Measurements from ENCODE around the gene RNPEP.
"Not testable (repeated sequence)": the region's sequence is repeated elsewhere in the genome, so short reads cannot be mapped to it uniquely, and the experiment has no call there.

RNPEP gene

GRCh38 chr1:201949491-201949890 is 33.0 kb upstream of the RNPEP start:
- Mint-ChIP-seq H3K27ac (no peak overlapping the region), H3K36me3 (no peaks in the 10 kb centered on the region), H3K4me3 (no peak overlapping the region)

GRCh38 chr1:201954263-201955008 is 28.0 kb upstream of the RNPEP start:
- peaks cover 17% of the 10 kb centered on the region for H3K4me1 Mint-ChIP-seq
- H3K9me3 Mint-ChIP-seq = no peaks in the 10 kb centered on the region
- peak overlapping the region; percentile 99 for H3K4me3 Mint-ChIP-seq
- no peaks in the 10 kb centered on the region for H3K27me3 Mint-ChIP-seq
- ATAC-seq = peak; percentile 11
- H3K27ac Mint-ChIP-seq = peak overlapping the region; percentile 99
- H3K36me3 Mint-ChIP-seq = peaks cover 16% of the 10 kb centered on the region

More at GRCh38 chr1:201949491-201949890, 33.0 kb upstream of the RNPEP start:
- H3K9me3 Mint-ChIP-seq = no peaks in the 10 kb centered on the region
- peaks cover 36% of the 10 kb centered on the region for H3K27me3 Mint-ChIP-seq
- no peak for ATAC-seq
- peaks cover 18% of the 10 kb centered on the region for H3K4me1 Mint-ChIP-seq

- Mint-ChIP-seq H3K4me3 (peak within 1 kb of the TSS; percentile 99), H3K9me3 (no peaks in the 10 kb centered on the region), H3K27ac (peak within 1 kb of the TSS; percentile 99), H3K4me1 (peaks cover 17% of the 10 kb centered on the region), H3K36me3 (peaks cover 18% of the 10 kb centered on the region), H3K27me3 (no peaks in the 10 kb centered on the region)
- peak; percentile 100 for ATAC-seq
Measured at GRCh38 chr1:201955009-201955728, 27.3 kb upstream of the RNPEP start, which contains the start of gene TIMM17A. Gene TIMM17A (plus strand): TSS chr1:201955503. CDS start chr1:201955527, 24 bp downstream.

- H3K27me3 Mint-ChIP-seq = no peaks in the 10 kb centered on the region
- ATAC-seq = peak; percentile 68
- no peaks in the 10 kb centered on the region for H3K9me3 Mint-ChIP-seq
- peaks cover 23% of the 10 kb centered on the region for H3K36me3 Mint-ChIP-seq
- peaks cover 17% of the 10 kb centered on the region for H3K4me1 Mint-ChIP-seq
- peak overlapping the region; percentile 99 for H3K27ac Mint-ChIP-seq
- peak overlapping the region; percentile 99 for H3K4me3 Mint-ChIP-seq
Measured at GRCh38 chr1:201955729-201956143, 26.7 kb upstream of the RNPEP start.

- H3K36me3 Mint-ChIP-seq = peaks cover 36% of the 10 kb centered on the region
- no peak for ATAC-seq
- H3K9me3 Mint-ChIP-seq = no peaks in the 10 kb centered on the region
- H3K4me3 Mint-ChIP-seq = no peak overlapping the region
- H3K27ac Mint-ChIP-seq = no peak overlapping the region
- peaks cover 17% of the 10 kb centered on the region for H3K4me1 Mint-ChIP-seq
- H3K27me3 Mint-ChIP-seq = no peaks in the 10 kb centered on the region
Measured at GRCh38 chr1:201958348-201958747, 24.1 kb upstream of the RNPEP start.

GRCh38 chr1:201962382-201962781 is 20.1 kb upstream of the RNPEP start:
- H3K27ac Mint-ChIP-seq, H3K27me3 Mint-ChIP-seq, H3K4me1 Mint-ChIP-seq, ATAC-seq, H3K9me3 Mint-ChIP-seq, H3K4me3 Mint-ChIP-seq: not testable (repeated sequence)
- peaks cover 46% of the 10 kb centered on the region for H3K36me3 Mint-ChIP-seq

- Mint-ChIP-seq H3K36me3 (peaks cover 42% of the 10 kb centered on the region), H3K27me3 (no peaks in the 10 kb centered on the region), H3K9me3 (no peaks in the 10 kb centered on the region), H3K27ac (no peak overlapping the region), H3K4me1 (no peaks in the 10 kb centered on the region), H3K4me3 (no peak overlapping the region)
- no peak for ATAC-seq
Measured at GRCh38 chr1:201964261-201964660, 18.2 kb upstream of the RNPEP start.

GRCh38 chr1:201966171-201966570 is 16.3 kb upstream of the RNPEP start:
- peaks cover 48% of the 10 kb centered on the region for H3K36me3 Mint-ChIP-seq
- H3K27ac Mint-ChIP-seq = peak overlapping the region; percentile 57
- ATAC-seq = no peak
- no peaks in the 10 kb centered on the region for H3K4me1 Mint-ChIP-seq
- no peaks in the 10 kb centered on the region for H3K9me3 Mint-ChIP-seq
- no peaks in the 10 kb centered on the region for H3K27me3 Mint-ChIP-seq
- no peak overlapping the region for H3K4me3 Mint-ChIP-seq

- no peak for ATAC-seq
- Mint-ChIP-seq H3K4me3 (no peak overlapping the region), H3K27me3 (no peaks in the 10 kb centered on the region), H3K4me1 (peaks cover 7% of the 10 kb centered on the region), H3K36me3 (peaks cover 36% of the 10 kb centered on the region), H3K9me3 (no peaks in the 10 kb centered on the region), H3K27ac (no peak overlapping the region)
Measured at GRCh38 chr1:201968202-201968925, 14.1 kb upstream of the RNPEP start.

GRCh38 chr1:201970334-201971159 is 11.9 kb upstream of the RNPEP start:
- H3K27me3 Mint-ChIP-seq = no peaks in the 10 kb centered on the region
- no peaks in the 10 kb centered on the region for H3K9me3 Mint-ChIP-seq
- ATAC-seq = no peak
- H3K27ac Mint-ChIP-seq = no peak overlapping the region
- H3K36me3 Mint-ChIP-seq = peaks cover 33% of the 10 kb centered on the region
- H3K4me3 Mint-ChIP-seq = no peak overlapping the region
- H3K4me1 Mint-ChIP-seq = peaks cover 7% of the 10 kb centered on the region

GRCh38 chr1:201982082-201982622 is 296 bp upstream of the RNPEP start:
- Mint-ChIP-seq H3K27me3 (no peaks in the 10 kb centered on the region), H3K36me3 (no peaks in the 10 kb centered on the region), H3K4me1 (peaks cover 24% of the 10 kb centered on the region), H3K9me3 (no peaks in the 10 kb centered on the region), H3K27ac (peak overlapping the region; percentile 71), H3K4me3 (peak overlapping the region; percentile 86)
- peak; percentile 90 for ATAC-seq

GRCh38 chr1:201983380-201983805 is 945 bp downstream of the RNPEP start:
- peak overlapping the region; percentile 86 for H3K27ac Mint-ChIP-seq
- no peaks in the 10 kb centered on the region for H3K9me3 Mint-ChIP-seq
- peaks cover 24% of the 10 kb centered on the region for H3K4me1 Mint-ChIP-seq
- no peaks in the 10 kb centered on the region for H3K36me3 Mint-ChIP-seq
- no peak for ATAC-seq
- no peaks in the 10 kb centered on the region for H3K27me3 Mint-ChIP-seq
- peak overlapping the region; percentile 92 for H3K4me3 Mint-ChIP-seq

- peaks cover 24% of the 10 kb centered on the region for H3K4me1 Mint-ChIP-seq
- H3K27ac Mint-ChIP-seq = no peak overlapping the region
- H3K27me3 Mint-ChIP-seq = no peaks in the 10 kb centered on the region
- H3K36me3 Mint-ChIP-seq = peaks cover 5% of the 10 kb centered on the region
- H3K4me3 Mint-ChIP-seq = peak overlapping the region; percentile 15
- ATAC-seq = no peak
- no peaks in the 10 kb centered on the region for H3K9me3 Mint-ChIP-seq
Measured at GRCh38 chr1:201984446-201984845, 2.0 kb downstream of the RNPEP start.

GRCh38 chr1:201985355-201985754 is 2.9 kb downstream of the RNPEP start:
- Mint-ChIP-seq H3K9me3 (no peaks in the 10 kb centered on the region), H3K36me3 (peaks cover 14% of the 10 kb centered on the region), H3K27me3 (no peaks in the 10 kb centered on the region), H3K27ac (no peak overlapping the region), H3K4me1 (peaks cover 24% of the 10 kb centered on the region), H3K4me3 (no peak overlapping the region)
- ATAC-seq = no peak
